A549 (cell line): ENCODE results near the gene JAGN1.

Experiments used
- CHD2 ChIP-seq: fragments of 150-350 bp; IDR thresholded peaks from 2 replicates; pipeline ENCODE4 v1.6.1; 2014; ENCODE audit warnings: low read length; ENCODE audit not compliant: partially characterized antibody
- NR3C1 ChIP-seq: fragments of >200 bp; sonication (Bioruptor Twin); formaldehyde crosslinking; IDR thresholded peaks from 3 replicates; pipeline ENCODE4 v1.6.1; 2017
- TF ChIP-seq, protein P1 (sequence below): fragments of >200 bp; sonication (Bioruptor Twin); formaldehyde crosslinking; IDR thresholded peaks from 3 replicates; pipeline ENCODE4 v1.5.1; 2016

DNA sequence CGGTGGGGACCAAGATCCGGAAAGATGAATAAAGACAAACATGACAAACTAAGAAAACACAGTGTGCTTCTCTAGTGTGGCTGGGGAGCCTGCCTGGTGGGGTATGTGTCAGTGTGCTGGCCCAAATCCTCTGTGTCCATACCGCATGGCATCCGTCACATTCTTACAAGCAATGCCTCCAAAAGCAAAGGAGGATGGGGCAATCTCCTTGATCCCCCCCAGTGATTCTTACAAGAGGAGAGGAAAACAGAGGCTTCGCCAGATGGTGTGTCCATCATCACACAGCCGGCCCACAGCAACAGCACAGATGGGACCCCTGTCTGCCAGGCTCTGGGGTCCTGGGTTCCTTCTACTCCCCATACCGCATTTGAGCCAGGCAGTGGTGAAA is 25.9 kb downstream of the JAGN1 start:
- TF ChIP-seq, protein P1, sequence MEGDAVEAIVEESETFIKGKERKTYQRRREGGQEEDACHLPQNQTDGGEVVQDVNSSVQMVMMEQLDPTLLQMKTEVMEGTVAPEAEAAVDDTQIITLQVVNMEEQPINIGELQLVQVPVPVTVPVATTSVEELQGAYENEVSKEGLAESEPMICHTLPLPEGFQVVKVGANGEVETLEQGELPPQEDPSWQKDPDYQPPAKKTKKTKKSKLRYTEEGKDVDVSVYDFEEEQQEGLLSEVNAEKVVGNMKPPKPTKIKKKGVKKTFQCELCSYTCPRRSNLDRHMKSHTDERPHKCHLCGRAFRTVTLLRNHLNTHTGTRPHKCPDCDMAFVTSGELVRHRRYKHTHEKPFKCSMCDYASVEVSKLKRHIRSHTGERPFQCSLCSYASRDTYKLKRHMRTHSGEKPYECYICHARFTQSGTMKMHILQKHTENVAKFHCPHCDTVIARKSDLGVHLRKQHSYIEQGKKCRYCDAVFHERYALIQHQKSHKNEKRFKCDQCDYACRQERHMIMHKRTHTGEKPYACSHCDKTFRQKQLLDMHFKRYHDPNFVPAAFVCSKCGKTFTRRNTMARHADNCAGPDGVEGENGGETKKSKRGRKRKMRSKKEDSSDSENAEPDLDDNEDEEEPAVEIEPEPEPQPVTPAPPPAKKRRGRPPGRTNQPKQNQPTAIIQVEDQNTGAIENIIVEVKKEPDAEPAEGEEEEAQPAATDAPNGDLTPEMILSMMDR, result no peak
- TF ChIP-seq CHD2 (no peak), NR3C1 (no peak)
